Skin epidermis (tissue), 12 donors: Measurements from ENCODE around the gene CCDC57.
A peak's percentile ranks its signal among the peaks of the same experiment; 100 is the strongest.
"Not testable (repeated sequence)": the region's sequence is repeated elsewhere in the genome, so short reads cannot be mapped to it uniquely, and the experiment has no call there.

Experiments used
- H3K27ac ChIP-seq, 21 experiments: fragments of 200-600 bp; sonication (generic) in 11 of 21; one replicate each; pipeline ENCODE4 v1.5.0; 2020; ENCODE audit warnings: mild to moderate bottlenecking in 3 of 21, inconsistent platforms in 2 of 21, moderate library complexity in 2 of 21
- H3K4me3 ChIP-seq, 7 experiments: fragments of 200-600 bp; sonication (generic) in 2 of 7; one replicate each; pipeline ENCODE4 v1.5.0; 2020; ENCODE audit warnings: inconsistent platforms in 2 of 7, mild to moderate bottlenecking in 2 of 7, moderate library complexity in 1 of 7

The CCDC57 gene

DNA sequence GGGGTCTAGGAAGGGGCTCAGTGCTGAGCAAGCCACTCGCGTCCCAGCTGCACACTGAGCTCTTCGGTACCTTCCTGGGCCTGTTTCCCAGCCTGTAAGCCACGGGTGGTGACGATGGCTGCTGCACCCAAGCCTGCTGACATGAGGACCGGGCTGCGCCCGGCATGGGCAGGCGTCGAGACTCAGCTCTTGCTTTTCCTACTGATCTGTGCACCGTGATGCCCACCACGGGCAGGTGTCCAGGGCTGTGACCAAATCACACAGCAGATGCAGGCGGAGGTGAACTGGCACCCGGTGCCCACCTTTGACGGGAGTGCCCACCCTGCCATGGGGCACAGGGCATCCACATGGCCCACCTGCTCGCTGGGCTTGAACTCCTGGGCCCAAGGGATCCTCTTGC is 17.9 kb downstream of the CCDC57 start:
- no peak overlapping the region for H3K4me3 ChIP-seq
- no peak overlapping the region for H3K27ac ChIP-seq

DNA sequence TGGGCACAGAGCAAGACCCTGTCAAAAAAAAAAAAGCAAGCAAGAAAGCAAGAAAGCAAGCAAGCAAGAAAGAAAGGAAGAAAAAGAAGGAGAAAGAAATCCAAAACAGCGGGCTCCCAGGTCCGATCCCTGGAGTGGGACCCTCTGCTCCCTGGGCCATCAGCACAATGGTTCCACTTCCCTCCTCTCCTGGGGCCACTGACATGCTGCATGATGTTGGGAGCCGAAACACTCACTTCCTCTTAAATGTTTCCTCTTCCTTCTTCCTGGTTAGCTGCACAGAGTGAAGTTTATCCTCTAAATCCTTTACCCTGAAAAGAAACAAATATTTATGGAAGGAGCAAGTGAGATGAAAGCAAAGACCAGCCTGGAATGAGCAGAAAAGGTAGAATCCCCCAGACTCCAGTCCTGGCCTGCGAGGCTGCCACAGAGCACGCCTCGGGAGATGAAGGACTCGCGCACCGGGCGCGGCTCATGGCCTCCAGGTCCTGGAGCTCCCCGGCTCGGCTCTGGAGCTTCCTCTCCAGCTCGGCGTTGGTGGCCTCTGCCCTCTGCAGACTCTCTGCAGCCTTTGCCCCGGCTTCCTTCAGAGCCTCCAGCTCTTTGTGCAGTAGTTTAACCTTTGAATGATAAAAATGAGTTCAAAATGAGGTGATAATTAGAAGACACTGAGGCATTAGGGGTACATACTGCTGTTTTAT is 19.0 kb downstream of the CCDC57 start:
- Histone ChIP-seq H3K4me3 (no peak overlapping the region), H3K27ac (peak overlapping the region in 9 of 21 experiments; percentile 9 to 67 (median 42))

DNA sequence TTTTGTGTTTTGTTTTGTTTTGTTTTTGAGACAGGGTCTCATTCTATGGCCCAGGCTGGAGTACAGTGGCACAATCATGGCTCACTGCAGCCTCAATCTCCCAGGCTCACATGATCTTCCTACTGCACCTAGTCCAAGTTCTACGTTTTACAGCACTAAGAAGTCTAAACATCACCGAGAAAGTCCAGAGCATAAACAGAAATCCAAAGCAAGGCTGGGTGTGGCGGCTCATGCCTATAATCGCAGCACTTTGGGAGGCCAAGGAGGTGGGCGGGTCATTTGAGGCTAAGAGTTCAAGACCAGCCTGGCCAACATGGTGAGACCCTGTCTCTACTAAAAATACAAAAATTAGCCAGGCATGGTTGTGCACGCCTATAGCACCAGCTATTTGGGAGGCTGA is 19.6 kb downstream of the CCDC57 start:
- H3K27ac ChIP-seq, H3K4me3 ChIP-seq: not testable (repeated sequence)

DNA sequence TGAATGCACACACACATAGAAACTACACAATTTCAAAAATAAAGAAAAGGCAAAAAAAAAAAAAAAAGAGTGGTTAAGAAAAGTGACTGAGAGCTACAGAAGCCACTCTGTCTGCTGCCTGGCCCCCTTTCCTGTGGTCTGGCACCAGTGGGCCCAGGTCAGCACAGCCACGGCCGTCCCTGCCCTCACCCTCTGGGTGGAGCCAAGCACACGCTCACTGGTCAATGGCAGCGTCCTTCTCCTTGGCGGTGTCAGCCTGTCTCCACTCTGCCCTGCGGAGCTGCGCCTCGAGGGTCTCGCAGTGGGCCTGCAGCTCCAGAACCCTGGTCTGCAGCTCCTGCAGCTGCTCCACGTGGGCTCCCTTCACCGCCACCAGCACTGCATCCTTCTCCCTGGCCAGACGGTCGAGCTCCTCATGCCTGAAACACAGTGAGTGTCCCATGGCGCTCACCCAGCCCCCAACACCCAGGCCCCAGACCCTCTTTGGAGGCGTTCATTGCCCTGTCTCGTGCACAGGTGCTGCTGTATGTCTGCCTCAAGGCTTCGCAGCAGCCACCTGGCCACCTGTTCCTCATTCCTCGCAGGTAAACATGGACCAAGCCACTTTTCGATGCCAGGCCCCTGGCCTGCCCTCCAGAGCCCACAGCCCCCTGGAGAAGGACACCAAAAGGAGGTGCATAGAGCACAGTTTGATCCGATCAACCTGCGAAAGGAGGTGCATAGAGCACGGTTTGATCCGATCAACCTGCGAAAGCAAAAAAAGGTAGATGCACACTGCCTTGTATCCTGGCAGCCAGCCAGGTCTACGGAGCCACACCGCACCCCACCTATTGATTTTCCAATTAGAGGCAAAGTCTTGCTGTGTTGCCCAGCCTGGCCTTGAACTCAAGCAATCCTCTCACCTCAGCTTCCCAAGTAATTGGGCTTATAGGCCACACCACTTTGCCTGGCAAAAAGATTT is 24.4 kb downstream of the CCDC57 start:
- Histone ChIP-seq H3K27ac (no peak overlapping the region), H3K4me3 (no peak overlapping the region)

DNA sequence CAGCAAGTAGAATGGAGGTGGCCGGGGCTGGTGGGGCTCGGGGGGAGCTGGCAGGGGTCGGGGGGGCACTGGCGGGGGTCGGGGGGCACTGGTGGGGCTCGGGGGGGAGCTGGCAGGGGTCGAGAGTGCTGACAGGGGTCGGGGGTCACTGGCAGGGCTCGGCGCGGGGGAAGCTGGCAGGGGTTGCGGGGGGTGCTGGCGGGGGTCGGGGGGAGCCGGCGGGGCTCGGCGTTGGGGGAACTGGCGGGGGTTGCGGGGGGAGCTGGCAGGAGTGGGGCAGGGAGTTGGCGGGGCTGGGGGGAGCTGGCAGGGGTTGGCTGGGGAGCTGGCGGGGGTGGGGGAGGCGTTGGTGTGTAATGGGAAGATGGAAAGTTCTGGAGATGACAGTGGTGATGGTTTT is 25.1 kb downstream of the CCDC57 start:
- Histone ChIP-seq H3K4me3 (no peak overlapping the region), H3K27ac (no peak overlapping the region)

DNA sequence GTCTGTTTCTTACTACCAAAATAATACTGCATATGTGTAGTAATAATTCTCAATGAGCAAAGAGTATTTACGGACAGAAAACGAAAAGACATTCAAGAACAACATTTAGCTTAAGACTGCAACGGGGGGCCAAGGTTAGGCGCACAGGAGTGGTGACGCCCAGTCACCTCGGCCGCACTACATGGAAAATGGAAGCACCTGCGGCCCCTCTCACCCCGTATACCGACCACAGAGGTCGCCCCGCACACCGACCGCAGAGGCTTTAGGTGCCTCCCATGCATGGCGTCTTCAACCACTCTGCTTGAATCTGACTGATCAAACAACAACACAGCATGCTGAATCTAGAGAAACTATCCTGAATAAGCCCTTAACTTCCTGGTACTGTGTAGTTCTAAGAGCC is 26.4 kb downstream of the CCDC57 start:
- H3K4me3 ChIP-seq: no peak overlapping the region

DNA sequence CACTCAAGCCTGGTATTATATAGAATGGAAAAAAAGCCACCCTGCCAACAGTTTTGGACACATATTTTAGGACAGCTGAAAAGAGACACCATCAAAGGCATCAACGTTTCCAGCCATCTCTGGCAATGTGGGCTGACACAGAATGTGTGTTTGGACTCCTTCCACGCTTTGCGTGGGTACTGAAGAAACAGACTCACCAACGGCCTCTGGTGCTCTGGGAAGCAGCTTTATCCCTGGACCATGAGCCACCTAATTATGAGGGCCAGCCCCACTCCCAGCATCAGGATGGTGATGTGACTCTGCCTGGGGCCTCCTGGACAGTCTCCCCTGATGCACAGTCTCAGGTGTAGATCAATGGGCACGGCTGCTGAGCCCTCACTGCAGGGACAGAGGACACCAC is 27.9 kb downstream of the CCDC57 start:
- Histone ChIP-seq H3K27ac (no peak overlapping the region), H3K4me3 (no peak overlapping the region)

More for the DNA sequence above, 26.4 kb downstream of the CCDC57 start:
- no peak overlapping the region for H3K27ac ChIP-seq

DNA sequence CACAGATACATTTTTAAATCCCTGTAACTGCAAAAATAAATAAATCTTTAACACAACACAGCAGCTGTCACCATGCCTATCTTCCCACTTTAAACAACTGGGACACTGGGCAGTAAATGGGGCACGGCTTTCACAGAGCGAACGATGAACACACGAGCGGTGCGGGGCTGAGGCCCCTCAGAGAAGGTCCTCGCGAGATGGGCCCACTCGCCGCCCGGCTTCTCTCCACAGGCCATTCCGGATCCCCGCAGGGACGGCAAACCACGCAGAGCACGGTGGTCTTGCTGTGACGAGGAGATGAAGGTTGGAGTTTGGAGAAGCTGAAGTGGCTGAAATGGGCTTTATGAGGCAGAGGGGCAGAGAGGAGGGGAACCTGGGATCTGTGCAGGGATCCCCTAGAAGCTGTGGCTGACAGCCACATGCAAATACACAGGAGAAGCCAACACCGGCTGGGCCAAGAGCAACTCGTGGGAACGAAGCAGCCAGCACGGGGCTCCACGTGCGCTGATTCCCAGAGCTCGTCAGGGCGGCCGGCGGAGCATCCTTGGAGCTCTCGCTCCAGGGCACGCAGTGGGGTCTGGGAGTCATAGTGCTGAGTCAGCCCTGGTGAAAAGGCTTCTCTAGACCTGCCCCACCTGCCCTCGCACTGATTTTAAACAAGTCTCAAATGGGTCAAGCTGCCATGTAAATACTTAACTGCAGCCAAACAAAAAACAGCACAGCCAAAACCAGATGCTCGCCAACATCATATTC is 31.7 kb downstream of the CCDC57 start:
- H3K27ac ChIP-seq: no peak overlapping the region
- no peak overlapping the region for H3K4me3 ChIP-seq

DNA sequence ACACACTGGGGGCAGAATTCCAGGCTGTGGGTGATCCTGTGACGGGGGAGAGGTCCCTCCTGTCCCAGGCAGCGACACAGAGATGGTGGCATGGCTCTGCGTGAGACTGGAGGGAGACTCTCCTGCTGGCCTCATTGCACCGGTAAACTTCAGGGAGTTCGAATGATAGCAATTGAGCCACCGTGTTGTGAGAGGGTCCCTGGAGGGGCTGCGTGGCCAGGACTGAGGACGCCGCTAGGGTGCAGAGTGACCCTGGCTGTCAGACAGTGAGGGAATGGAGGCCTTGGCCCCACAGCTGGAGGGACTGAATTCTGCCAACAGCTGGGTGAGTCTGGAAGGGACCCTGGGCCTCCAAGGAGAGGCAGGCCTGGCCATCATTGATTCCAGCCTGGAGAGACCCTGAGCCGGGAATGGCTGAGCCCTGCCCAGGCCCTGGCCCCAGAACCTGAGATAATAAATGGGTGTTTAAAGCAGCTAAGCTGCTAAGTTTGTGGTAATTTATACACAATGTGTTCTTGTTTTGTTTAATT is 32.6 kb downstream of the CCDC57 start:
- no peak overlapping the region for H3K27ac ChIP-seq
- no peak overlapping the region for H3K4me3 ChIP-seq

DNA sequence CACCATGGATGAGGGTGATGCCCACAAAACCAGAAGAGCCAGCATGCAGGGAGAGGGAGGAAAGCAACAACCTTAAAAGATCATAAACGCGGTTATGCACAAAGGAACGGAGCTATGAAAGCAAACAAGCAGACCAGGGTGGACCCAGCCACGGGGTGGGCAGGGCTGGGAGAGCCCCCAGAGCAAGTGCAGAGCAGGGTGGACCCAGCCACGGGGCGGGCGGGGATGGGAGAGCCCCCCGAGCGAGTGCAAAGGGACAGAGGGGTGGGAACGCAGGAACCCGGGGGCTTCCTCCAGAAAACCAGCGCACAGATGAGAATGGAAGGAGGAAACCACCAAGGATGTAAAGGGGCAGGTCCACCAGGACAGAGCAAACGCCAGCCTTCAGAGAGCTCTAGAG is 33.2 kb downstream of the CCDC57 start:
- Histone ChIP-seq H3K4me3 (no peak overlapping the region), H3K27ac (no peak overlapping the region)

DNA sequence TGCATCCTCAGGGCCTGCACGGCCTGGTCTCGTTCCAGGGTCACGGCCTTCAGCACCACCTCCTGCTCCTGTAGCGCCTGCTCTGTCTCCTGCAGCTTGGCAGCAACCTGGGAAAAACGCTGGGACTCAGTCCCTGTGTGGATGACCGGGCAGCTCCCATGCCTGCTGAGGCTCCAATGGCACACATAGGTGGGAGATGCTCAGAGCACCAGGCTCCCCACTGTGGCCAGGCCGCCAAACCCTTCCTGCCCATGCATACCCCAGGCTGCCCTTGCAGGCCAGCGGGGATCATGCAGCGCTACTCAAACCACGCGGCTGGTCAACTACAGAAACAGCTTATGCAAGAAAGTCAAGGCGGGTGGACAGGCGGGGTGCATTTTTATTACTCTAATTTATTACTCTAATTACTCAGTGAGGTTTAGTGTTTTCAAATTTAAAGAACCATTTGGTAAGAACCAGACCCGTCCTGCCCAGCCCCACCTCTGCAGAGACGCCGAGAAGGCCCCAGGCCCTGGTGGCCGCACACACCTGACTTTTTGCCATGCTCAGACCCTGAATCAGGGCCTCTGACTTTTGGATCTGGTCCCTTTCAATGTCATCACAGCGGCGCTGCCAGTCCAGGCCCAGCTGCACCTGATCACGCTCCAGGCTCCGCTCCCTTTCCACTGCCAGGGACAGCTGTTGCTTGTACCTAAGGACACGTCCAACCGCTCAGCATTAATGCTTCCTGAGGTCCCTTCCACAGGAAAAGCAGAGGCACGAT is 34.0 kb downstream of the CCDC57 start:
- no peak overlapping the region for H3K27ac ChIP-seq
- H3K4me3 ChIP-seq: no peak overlapping the region

DNA sequence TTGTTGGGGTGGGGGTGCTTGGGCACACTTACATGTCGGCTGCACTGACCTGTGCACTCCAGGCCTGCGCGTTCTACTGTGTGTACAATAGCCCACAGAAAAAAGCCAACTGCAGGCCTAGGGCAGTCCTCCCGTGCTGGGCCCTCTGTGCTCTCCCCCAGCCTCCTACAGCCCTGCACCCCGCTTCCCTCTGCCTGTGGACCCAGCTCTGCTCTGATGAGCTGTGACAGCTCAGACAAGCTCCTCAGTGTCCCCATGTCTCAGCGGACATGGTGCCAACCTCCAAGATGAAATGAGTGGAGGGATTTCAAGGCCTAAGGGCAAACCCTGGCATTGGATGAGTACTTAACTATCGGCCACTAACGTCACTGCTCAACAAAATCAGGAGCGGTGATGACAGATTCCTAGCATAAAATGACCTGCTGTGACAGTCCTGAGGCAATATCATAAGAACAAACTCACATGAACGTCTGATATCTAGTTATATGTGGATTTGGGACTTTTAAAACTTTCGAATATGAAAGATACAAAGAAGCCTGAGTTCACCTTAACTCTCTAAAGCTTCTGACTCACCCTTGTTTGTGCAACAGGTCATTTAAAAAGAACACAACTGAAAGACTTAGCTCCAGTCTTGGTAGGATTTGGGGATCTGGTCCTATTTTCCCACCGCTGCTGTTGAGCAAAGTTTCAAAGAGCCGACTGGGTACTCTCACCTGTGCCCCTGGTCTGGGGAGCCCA is 34.7 kb downstream of the CCDC57 start:
- Histone ChIP-seq H3K4me3 (no peak overlapping the region), H3K27ac (no peak overlapping the region)

DNA sequence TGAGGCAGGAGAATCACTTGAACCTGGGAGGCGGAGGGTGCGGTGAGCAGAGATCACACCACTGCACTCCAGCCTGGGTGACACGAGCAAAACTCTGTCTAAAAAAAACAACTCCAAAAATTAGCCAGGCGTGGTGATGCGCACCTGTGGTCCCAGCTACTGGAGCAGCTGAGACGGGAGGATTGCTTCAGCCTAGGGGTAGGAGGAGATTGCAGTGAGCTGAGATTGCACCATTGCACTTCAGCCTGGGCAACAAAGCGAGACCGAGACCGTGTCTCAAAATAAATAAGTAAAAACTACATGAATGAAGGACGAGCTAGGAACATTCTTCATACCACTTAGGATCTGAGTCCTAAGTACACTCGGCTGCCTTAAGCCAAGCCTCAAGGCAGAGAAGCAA is 35.4 kb downstream of the CCDC57 start:
- H3K27ac ChIP-seq: no peak overlapping the region
- no peak overlapping the region for H3K4me3 ChIP-seq

DNA sequence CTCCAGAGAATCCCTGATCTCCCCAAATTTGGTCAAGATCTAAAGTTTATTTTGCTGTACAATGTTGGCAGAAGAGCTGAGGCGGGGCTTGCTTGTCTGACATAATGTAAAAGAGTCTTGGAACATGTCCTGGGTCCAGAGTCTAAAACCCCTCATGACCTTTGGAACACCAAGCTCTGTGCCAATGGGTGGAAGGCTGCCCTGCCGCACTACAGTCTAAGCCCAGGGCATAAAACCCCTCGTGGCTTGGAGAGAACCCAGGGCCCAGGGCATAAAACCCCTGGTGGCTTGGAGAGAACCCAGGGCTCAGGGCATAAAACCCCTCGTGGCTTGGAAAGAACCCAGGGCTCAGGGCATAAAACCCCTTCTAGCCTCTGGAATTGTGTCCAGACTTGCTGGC is 36.7 kb downstream of the CCDC57 start:
- H3K4me3 ChIP-seq: no peak overlapping the region
- no peak overlapping the region for H3K27ac ChIP-seq

DNA sequence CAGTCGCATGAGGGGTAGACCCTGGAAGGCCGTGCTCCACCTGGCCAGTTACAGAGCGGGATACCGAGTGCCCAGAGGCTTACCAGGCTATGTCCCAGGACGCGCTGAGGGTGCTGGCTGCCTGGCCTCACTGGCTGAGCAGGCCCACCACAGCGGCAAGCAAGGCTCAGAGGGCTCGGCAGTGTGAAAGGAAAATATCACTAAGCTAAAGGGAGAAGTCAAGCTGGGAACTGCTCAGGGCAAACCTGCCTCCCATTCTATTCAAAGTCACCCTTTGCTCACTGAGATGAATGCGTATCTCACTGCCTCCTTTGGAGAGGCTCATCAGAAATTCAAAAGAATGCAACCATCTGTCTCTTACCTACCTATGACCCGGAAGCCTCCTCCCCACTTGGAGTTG is 37.4 kb downstream of the CCDC57 start:
- Histone ChIP-seq H3K4me3 (no peak overlapping the region), H3K27ac (no peak overlapping the region)

DNA sequence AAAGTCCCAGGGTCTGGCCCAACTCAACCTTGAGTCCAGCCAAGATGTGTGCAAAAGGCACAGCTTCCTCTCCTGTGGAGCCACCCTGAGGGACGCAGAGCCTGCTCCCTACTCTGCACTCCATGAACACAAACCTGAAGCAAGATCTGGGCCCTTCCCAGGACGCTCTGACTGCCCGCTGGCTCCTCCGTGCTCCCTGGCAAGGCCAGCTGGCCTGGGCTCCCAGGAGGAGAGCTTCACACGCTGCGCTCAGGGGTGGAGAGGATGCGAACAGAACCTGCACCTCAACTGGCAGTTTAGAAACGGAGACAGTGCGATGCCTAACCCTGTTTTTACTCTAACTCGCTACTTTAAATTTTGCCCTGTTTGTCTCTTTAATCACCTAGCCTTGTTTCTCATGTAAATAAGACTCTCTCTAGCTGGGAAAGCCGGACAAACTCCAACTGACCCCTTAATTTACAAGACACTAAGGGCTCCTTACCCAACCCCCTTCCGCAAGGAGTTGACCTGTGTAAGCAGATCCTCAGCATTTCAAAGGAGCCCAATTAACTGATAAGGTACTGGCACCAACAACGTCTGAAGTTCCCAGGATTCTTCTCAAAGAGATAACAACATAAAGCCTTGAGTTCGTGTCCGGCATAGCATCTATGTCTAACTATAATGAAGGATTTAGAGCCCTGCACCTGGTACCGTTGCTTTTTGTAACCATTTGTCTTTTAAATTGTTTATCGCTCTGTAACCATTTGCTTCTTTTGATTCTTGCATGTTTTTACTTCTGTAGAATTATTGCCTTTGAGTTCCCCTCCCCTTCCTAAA is 38.4 kb downstream of the CCDC57 start:
- H3K4me3 ChIP-seq, H3K27ac ChIP-seq: not testable (repeated sequence)

DNA sequence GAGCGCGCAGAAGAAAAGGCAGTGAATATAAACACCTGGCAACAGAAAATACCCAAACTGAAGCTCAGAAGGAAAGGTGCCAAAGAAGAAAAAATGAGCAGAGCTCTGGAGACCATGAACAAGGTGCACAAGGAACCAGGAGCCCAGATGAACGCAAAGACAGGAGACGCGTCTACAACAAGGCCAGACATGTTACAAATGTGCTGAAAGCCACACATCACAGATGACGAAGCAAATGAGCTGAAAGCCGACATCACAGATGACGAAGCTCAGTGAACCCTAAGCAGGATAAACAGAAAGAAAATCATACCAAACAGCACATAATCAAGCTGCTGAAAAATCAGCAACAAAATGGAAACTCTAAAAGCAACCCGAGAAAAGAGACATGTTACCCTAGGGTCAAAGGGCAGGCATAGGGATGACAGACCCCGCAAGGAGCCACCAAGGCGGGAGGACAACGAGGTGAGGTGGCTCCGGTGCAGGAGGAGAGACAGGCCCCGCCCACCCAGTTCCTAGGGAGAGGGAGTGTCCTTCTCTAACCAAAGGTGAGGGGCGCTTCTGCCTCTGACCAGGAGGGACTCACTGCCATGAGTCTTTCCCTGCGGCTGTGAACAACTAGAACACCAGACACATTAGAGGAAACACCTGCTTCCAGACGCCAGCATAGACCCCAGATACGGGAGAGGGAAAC is 39.1 kb downstream of the CCDC57 start:
- Histone ChIP-seq H3K27ac (no peak overlapping the region), H3K4me3 (no peak overlapping the region)
